GM19025 (cell line): ENCODE data around the gene IL11.
"Not testable (repeated sequence)": the region's sequence is repeated elsewhere in the genome, so short reads cannot be mapped to it uniquely, and the experiment has no call there.

ENCODE experiments used
- ATAC-seq: cut with Tn5 transposase; IDR thresholded peaks from one replicate; pipeline ENCODE4 v1.9.1; 2021; ENCODE audit warnings: mild to moderate bottlenecking, low read depth, moderate library complexity; ENCODE audit not compliant: unreplicated experiment

Gene IL11

GRCh38 chr19:55370305-55370988 is at the start of gene IL11:
Gene IL11, minus strand, starts transcription at chr19:55370463. Its CDS starts 153 bp downstream, at chr19:55370310.
- no peak for ATAC-seq

DNA sequence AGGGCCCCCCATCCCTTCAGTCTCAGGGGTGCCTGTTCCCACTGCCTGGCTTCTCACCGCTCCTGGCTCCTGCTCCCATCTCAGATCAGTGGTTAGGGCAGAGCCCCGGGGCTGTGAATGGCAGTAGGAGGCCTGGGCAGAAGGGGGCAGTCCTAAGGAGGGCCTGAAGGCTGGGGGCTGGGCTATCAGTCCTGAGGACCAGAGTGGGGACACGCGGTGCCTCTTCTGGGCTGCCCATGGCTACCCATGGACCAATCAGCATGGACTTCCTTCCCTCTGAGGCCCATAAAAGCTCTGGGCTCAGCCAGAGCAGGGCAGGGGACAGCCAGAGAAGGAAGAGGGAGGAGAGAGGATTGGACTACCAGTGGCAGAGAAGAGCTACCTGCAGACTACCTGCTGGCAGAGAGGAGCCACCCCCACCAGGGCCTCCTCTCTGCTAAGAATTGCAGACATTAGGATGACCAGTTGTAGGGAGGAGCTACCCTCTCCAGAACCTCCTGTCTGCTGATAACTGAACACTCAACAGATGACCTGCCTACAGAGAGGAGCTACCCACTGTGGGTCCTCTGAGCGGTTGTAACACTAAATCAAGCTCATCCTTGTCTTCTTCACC is 49.5 kb upstream of the IL11 start:
- no peak for ATAC-seq

DNA sequence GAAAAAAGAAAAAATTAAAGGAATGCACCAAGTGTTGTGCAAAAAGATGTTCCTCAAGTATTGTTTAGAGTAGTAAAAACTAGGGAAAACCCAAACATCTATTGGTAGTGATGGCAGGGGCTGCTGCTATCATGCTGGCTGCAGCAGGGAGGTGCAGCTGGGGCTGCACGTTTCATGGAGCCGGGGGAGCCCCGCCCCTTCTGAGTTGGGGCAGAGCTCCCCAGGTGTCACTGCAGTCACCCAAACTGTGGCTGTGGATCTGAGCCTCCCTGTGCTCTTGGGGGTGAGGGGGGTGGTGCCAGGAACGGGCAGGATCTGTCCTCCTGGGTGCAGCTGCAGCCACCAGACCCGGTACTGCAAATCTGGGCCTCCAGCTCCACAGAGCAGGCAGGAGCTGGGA is 48.8 kb upstream of the IL11 start:
- ATAC-seq, result no peak

- no peak for ATAC-seq
These were observed 47.9 kb upstream of the IL11 start for GRCh38 chr19:55418185-55418584.

DNA sequence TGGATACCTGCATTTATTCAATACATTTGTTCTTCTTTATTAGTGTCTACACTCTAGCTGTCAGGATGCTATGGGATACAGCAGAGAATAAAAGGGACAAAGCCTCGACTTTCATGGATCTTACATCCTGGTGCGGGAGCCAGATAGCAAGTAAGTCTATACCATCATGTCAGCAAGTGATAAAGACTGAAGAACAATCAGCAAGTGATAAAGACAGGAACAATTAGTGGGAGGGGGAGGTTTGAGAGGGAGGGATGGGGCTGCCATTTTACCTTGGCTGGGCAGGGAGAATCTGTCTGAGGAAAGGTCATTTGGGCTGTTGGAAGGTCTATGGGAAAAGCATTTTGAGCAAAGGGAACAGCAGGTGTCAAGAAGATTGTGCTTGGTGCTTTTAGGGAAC is 39.9 kb upstream of the IL11 start:
- ATAC-seq, result no peak

DNA sequence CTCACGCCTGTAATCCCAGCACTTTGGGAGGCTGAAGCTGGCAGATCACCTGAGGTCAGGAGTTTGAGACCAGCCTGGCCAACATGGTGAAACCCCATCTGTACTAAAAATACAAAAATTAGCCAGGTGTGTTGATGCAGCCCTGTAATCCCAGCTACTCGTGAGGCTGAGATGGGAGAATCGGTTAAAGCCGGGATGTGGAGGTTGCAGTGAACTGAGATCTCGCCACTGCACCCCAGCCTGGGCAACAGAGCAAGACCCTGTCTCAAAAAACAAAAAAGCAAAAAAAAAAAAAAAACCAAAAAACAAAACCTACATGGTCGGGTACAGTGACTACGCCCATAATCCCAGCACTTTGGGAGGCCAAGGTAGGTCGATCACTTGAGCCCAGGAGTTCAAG is 38.9 kb upstream of the IL11 start:
- not testable (repeated sequence) for ATAC-seq

DNA sequence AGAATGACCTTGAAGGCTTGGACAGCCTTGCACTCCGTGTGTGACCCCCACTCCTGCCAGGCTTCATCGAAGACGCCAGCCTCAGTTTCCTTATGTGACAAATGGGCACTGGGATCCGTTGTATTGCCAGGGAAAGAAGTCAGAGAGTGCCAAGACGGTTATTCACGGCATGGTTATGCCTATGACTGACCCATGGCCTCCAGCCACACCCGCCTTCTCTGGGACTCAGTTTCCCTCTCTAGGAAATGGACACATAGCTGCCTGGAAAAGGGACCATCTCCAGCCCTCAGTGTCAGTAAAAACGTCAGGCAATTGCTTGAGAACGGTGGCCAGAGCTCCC is 38.2 kb upstream of the IL11 start:
- ATAC-seq, result no peak

GRCh38 chr19:55407800-55408532 is 37.7 kb upstream of the IL11 start:
- peak; percentile 77 for ATAC-seq

DNA sequence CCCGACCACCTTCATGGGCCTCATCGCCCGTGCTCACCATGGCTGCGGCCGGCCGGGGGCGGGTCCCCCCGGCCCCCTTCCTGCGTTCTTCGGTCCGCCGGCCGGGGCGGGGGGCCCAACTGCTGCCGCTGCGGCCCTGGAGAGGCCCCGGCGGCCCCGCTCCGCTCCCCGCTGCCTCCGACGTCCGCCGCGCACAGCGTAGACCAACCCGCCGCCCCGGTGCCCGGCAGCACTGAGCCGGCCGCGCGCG is 37.2 kb upstream of the IL11 start, which contains the start of gene UBE2S:
Gene UBE2S (minus strand): TSS at position 239 of the 250 bp plus-strand sequence. CDS start 199 bp downstream, at position 40.
- ATAC-seq, result peak; percentile 17

DNA sequence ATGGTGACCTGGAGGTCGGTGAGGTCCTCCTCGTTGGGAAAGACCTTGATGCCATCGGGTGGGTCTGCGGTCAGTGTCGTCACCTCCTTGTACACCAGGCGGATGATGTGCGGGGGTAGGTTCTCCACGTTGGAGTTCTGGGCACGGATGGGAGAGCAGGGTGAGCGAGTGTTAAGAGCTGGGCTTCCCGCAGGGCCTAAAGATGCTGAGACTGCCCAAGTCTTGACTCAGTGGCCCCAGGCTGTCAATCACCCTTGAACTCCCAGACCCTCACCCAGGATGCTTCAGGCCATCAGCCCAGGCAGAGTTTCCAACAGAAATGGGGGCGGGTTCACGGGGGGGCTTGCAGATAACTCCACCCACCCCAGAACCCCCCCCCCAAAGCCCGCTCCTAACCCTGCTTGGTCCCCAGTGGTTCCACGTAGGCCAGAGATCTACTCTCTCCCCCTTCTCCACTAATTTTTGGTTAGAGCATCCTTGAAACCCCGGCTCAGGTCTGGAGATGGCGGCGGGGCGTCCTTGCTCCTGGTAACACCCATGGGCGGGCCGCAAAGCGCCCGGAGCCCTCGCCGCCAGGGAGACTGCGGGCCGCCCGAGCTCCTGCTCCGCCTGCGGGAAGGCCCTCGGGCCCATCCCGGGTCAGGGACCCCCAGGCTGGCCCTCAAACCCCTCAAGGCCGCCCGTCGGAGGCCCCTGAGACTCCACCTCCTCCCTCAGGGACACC is 36.7 kb upstream of the IL11 start:
- ATAC-seq, result no peak

- no peak for ATAC-seq
These were observed 36.0 kb upstream of the IL11 start for GRCh38 chr19:55406091-55406825.

DNA sequence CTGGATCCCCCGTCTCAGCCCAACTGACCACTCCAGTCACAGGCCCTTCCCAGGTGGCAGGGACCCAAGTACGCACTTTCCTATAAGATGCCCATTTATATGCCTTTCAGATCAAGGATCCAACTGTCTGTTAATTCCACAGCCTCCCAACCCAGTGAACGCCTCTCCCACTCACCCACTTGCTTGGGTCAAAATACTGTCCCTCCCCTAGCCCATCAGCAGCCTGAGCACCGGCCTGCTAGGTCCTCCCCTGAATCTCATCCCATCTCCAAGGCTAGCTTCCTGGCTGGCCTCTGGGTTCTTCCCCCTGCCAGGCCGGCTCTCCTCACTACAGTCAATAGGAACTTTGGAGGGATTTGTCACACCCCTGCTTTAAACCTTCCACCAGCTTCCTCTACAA is 35.4 kb upstream of the IL11 start:
- no peak for ATAC-seq

- ATAC-seq, result no peak
These were observed 32.2 kb upstream of the IL11 start for GRCh38 chr19:55402509-55402908.

DNA sequence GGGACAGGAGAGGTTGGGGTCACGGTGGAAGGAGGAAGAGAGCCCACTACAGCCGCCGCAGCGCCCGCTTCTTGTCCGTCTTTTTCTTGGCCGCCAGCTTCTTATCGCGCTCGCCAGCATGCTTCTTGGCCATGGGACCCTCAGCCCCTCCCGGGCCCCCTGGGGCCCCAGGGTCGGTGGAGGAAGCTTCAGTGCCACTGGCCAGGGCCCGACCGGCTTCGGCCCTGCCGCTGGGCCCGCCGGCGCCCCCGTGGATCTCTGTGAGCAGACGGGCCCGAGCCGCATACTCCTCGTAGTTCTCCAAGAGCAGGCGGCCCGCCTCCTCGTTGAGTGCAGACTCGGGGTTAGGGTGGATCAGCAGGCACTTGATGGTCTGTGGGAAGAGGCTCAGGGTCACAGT is 31.1 kb upstream of the IL11 start:
- not testable (repeated sequence) for ATAC-seq

DNA sequence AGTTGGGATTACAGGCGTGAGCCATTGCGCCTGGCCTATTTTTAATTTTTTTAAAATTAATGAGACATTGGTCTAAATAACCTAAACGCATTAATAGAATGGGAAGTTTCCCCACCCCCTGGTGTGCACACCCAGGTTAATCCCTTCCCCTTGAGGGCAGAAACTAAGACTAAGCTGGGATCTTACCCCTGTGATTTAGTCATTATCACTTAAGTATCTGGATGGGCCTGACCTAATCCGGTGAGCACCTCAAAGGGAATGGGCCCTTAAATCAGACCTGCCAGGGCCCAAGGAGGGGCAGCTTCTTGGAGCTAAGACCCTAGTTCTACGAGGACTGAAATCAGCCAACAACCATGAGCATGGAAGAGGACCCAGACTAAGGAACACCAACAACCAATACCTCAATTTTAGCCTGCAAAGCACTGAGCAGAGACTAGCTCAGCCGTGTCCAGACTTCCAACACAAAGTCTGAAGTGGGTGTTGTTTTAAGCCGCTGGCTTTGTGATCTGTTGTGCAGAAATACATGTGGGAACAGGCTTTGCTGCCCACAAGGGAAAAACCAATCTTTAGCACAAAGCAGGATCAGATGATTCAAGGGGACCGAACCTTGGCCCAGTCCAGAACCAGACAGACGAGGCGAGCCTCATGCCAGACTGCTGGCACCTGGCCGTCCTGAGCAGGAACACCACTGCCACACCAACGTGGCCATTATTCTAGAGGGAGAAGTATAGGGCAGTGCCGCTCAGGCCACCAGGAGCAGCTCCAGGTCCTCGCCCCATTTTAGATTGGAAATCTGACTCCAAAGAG is 30.2 kb upstream of the IL11 start:
- ATAC-seq, result no peak

DNA sequence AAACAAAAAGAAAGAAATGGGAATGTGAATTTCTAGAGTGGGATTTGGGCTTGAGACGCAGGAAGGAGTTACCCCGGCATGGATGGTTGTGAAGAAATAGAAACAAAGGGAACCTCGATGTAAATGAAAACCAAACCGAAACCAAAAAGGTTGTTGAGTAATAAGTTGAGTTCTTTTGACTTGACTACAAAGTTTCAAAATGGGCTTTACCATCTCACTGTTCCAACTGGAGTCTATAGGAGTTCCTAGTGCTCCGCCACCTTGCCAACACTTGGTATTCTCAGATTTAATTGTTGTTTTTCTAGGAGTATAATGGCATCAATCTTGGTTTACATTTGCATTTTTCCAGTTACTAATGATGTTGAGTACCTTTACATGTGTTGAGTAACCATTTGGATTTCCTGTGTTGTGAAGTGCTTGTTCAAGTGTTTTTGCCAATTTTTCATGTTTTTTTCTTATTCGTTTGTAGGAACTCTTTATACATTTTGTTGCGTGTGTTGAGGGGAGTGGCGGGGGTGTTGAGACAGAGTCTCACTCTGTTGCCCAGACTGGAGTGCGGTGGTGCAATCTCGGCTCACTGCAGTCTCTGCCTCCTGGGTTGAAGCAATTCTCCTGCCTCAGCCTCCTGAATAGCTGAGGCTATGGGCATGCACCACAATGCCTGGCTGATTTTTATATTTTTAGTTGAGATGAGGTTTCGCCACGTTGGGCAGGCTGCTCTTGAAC is 28.1 kb upstream of the IL11 start:
- no peak for ATAC-seq

GRCh38 chr19:55392820-55393761 is 22.8 kb upstream of the IL11 start:
- ATAC-seq, result no peak
